Type B pancreatic cell (in vitro differentiated cells): ENCODE data around the gene PHAX. TPM values are rescaled to one million over a fixed set of nuclear protein-coding genes. Genes with fewer than 3 reads are reported as not detected.
"Not testable (repeated sequence)": the region's sequence is repeated elsewhere in the genome, so short reads cannot be mapped to it uniquely, and the experiment has no call there.

Experiments
- DNase-seq: peaks from one replicate; pipeline ENCODE4 v3.0.0; 2021; ENCODE audit warnings: mixed read lengths; ENCODE audit not compliant: unreplicated experiment; ENCODE audit errors: extremely low spot score
- H3K27ac Mint-ChIP-seq: 2 replicates; pipeline ENCODE4 v1.8.0; 2021; ENCODE audit warnings: mild to moderate bottlenecking, mixed read lengths
- H3K27me3 Mint-ChIP-seq: 2 replicates; pipeline ENCODE4 v1.8.0; 2021; ENCODE audit warnings: mixed read lengths
- H3K36me3 Mint-ChIP-seq: 2 replicates; pipeline ENCODE4 v1.8.0; 2021; ENCODE audit warnings: mixed read lengths
- H3K4me1 Mint-ChIP-seq: one replicate; pipeline ENCODE4 v1.8.0; 2021; ENCODE audit warnings: mixed read lengths; ENCODE audit not compliant: unreplicated experiment
- H3K4me3 Mint-ChIP-seq: 2 replicates; pipeline ENCODE4 v1.8.0; 2021; ENCODE audit warnings: mild to moderate bottlenecking, mixed read lengths
- H3K9me3 Mint-ChIP-seq: 2 replicates; pipeline ENCODE4 v1.8.0; 2021; ENCODE audit warnings: mixed read lengths
- CTCF ChIP-seq: fragments of 200-600 bp; sonication (generic); conservative IDR thresholded peaks from 2 replicates; pipeline ENCODE4 v1.5.0; 2021; ENCODE audit warnings: antibody characterized with exemption, mild to moderate bottlenecking
- total RNA-seq: library from RNA; stranded (reverse); gene quantifications from 2 replicates; pipeline ENCODE4 v1.2.1, GENCODE V29; 2021; ENCODE audit warnings: low replicate concordance

Gene PHAX
- total RNA-seq, 1 donor from 2014 or later = 43.2 TPM

GRCh38 chr5:126651013-126651577, 50.3 kb downstream of the PHAX start:
- Mint-ChIP-seq H3K27me3 (no peaks in the 10 kb centered on the region), H3K4me1 (peaks cover 7% of the 10 kb centered on the region), H3K36me3 (no peaks in the 10 kb centered on the region), H3K27ac (no peak overlapping the region), H3K9me3 (peaks cover 7% of the 10 kb centered on the region), H3K4me3 (no peak overlapping the region)
- no peak for TF ChIP-seq CTCF
- no peak for DNase-seq

GRCh38 chr5:126656401-126657007, 55.8 kb downstream of the PHAX start:
- no peak for DNase-seq
- Mint-ChIP-seq H3K36me3 (no peaks in the 10 kb centered on the region), H3K27ac (no peak overlapping the region), H3K27me3 (no peaks in the 10 kb centered on the region), H3K9me3 (no peaks in the 10 kb centered on the region), H3K4me3 (no peak overlapping the region), H3K4me1 (peaks cover 4% of the 10 kb centered on the region)
- peak; percentile 95 for TF ChIP-seq CTCF

GRCh38 chr5:126658561-126658960, 57.8 kb downstream of the PHAX start:
- no peak overlapping the region for H3K27ac Mint-ChIP-seq
- peaks cover 4% of the 10 kb centered on the region for H3K4me1 Mint-ChIP-seq
- no peaks in the 10 kb centered on the region for H3K9me3 Mint-ChIP-seq
- no peak overlapping the region for H3K4me3 Mint-ChIP-seq
- no peaks in the 10 kb centered on the region for H3K27me3 Mint-ChIP-seq
- no peaks in the 10 kb centered on the region for H3K36me3 Mint-ChIP-seq
- DNase-seq = no peak
- no peak for TF ChIP-seq CTCF

GRCh38 chr5:126659805-126660482, 59.2 kb downstream of the PHAX start:
- Mint-ChIP-seq H3K4me1 (peaks cover 4% of the 10 kb centered on the region), H3K27me3 (no peaks in the 10 kb centered on the region), H3K9me3 (no peaks in the 10 kb centered on the region), H3K4me3 (no peak overlapping the region), H3K27ac (no peak overlapping the region), H3K36me3 (no peaks in the 10 kb centered on the region)
- DNase-seq = no peak
- TF ChIP-seq CTCF = no peak

GRCh38 chr5:126664586-126664985, 63.8 kb downstream of the PHAX start:
- Mint-ChIP-seq H3K27ac (no peak overlapping the region), H3K9me3 (no peaks in the 10 kb centered on the region), H3K27me3 (no peaks in the 10 kb centered on the region), H3K4me3 (no peak overlapping the region), H3K4me1 (no peaks in the 10 kb centered on the region), H3K36me3 (no peaks in the 10 kb centered on the region)
- no peak for DNase-seq
- TF ChIP-seq CTCF = no peak

- H3K36me3 Mint-ChIP-seq, DNase-seq, H3K4me1 Mint-ChIP-seq, H3K4me3 Mint-ChIP-seq, H3K9me3 Mint-ChIP-seq, H3K27ac Mint-ChIP-seq: not testable (repeated sequence)
- H3K27me3 Mint-ChIP-seq = peaks cover 11% of the 10 kb centered on the region
Observed at GRCh38 chr5:126670109-126670508, 69.4 kb downstream of the PHAX start.

GRCh38 chr5:126671681-126672080, 70.9 kb downstream of the PHAX start:
- H3K4me3 Mint-ChIP-seq, H3K4me1 Mint-ChIP-seq, DNase-seq, H3K36me3 Mint-ChIP-seq, H3K27ac Mint-ChIP-seq, H3K9me3 Mint-ChIP-seq: not testable (repeated sequence)
- H3K27me3 Mint-ChIP-seq = peaks cover 14% of the 10 kb centered on the region
